H1 (cell line): ENCODE data around the gene RSF1. TPM values are rescaled to one million over a fixed set of nuclear protein-coding genes. Genes with fewer than 3 reads are reported as not detected.

Source experiments
- CTCF ChIA-PET: fragments of 300-600 bp; sonication (Branson Sonifier 250); formaldehyde crosslinking; loops from one replicate; lab custom pipeline; 2021; ENCODE audit not compliant: partially characterized antibody; lab: Charles Lee
- POLR2A ChIA-PET: fragments of 300-600 bp; sonication (Branson Sonifier 250); formaldehyde crosslinking; loops from one replicate; lab custom pipeline; 2021; ENCODE audit warnings: inconsistent platforms; ENCODE audit not compliant: partially characterized antibody; lab: Charles Lee
- DNase-seq, 2 experiments: peaks; one replicate each; pipeline versions ENCODE4 v3.0.0 to v3.0.0-alpha.2; 2010 to 2022; ENCODE audit warnings: low spot score in 2 of 2, low read depth in 1 of 2, mixed read lengths in 1 of 2
- FAIRE-seq: peaks from 2 replicates; lab custom pipeline; 2011; peaks lifted over from hg19 to GRCh38; lab: Jason Lieb, UNC
- H2AFZ ChIP-seq: 2 replicates; pipeline ENCODE4 v1.8.1; 2012; ENCODE audit warnings: low read length, inconsistent platforms
- H2AK5ac ChIP-seq: 2 replicates; pipeline ENCODE4 v1.6.1; 2013; ENCODE audit warnings: low read depth, low read length
- H2BK120ac ChIP-seq: replicated peaks from 2 replicates; pipeline ENCODE3; 2013; ENCODE audit warnings: low read depth, low read length, inconsistent platforms
- H2BK12ac ChIP-seq: 2 replicates; pipeline ENCODE4 v1.6.1; 2013; ENCODE audit warnings: low read depth, low read length
- H2BK15ac ChIP-seq: 2 replicates; pipeline ENCODE4 v1.6.1; 2013; ENCODE audit warnings: low read length
- H2BK20ac ChIP-seq: 2 replicates; pipeline ENCODE4 v1.6.1; 2013; ENCODE audit warnings: low read length
- H2BK5ac ChIP-seq: 2 replicates; pipeline ENCODE4 v1.6.1; 2013; ENCODE audit warnings: low read depth, low read length
- H3K14ac ChIP-seq: 2 replicates; pipeline ENCODE4 v1.6.1; 2013; ENCODE audit warnings: inconsistent platforms; ENCODE audit not compliant: insufficient read length
- H3K18ac ChIP-seq: 2 replicates; pipeline ENCODE4 v1.6.1; 2013; ENCODE audit warnings: low read length; ENCODE audit errors: extremely low read depth
- H3K23ac ChIP-seq: 2 replicates; pipeline ENCODE4 v1.6.1; 2013; ENCODE audit warnings: inconsistent platforms; ENCODE audit not compliant: insufficient read length
- H3K23me2 ChIP-seq: 2 replicates; pipeline ENCODE4 v1.6.1; 2013; ENCODE audit warnings: low read depth, low read length
- H3K27ac ChIP-seq: 2 replicates; pipeline ENCODE4 v1.6.1; 2011; ENCODE audit warnings: low read depth, low read length, inconsistent platforms
- H3K27me3 ChIP-seq, 4 experiments: replicated peaks in 1 of 4; 1 replicate in 1 of 4; 2 replicates in 3 of 4; pipeline versions ENCODE4 v1.6.1 to v1.8.1; 2011 to 2013; ENCODE audit warnings: low read length in 3 of 4, mild to moderate bottlenecking in 3 of 4, inconsistent platforms in 2 of 4, mixed read lengths in 2 of 4, moderate library complexity in 1 of 4; ENCODE audit not compliant: control insufficient read depth in 3 of 4, insufficient read depth in 3 of 4; ENCODE audit errors: extremely low read depth in 1 of 4
- H3K36me3 ChIP-seq, 4 experiments: 2 replicates each; pipeline versions ENCODE4 v1.6.1 to v1.8.1; 2011 to 2013; ENCODE audit warnings: mild to moderate bottlenecking in 4 of 4, low read length in 3 of 4, moderate library complexity in 2 of 4, control low read depth in 1 of 4, inconsistent platforms in 1 of 4; ENCODE audit not compliant: insufficient read depth in 4 of 4, control insufficient read depth in 2 of 4
- H3K4ac ChIP-seq: replicated peaks from 2 replicates; pipeline ENCODE3; 2013; ENCODE audit warnings: low read length, low read depth, mixed read lengths, inconsistent platforms; ENCODE audit not compliant: insufficient read length
- H3K4me1 ChIP-seq, 4 experiments: replicated peaks in 1 of 4; 1 replicate in 1 of 4; 2 replicates in 3 of 4; pipeline versions ENCODE4 v1.6.1 to v1.8.1; 2011 to 2013; ENCODE audit warnings: low read length in 3 of 4, inconsistent platforms in 2 of 4, mixed read lengths in 1 of 4; ENCODE audit not compliant: insufficient read depth in 4 of 4, control insufficient read depth in 3 of 4
- H3K4me2 ChIP-seq, 2 experiments: 2 replicates each; pipeline versions ENCODE4 v1.6.1 to v1.8.1; 2011 to 2013; ENCODE audit warnings: low read depth in 2 of 2, low read length in 2 of 2, control low read depth in 1 of 2, inconsistent platforms in 1 of 2, mild to moderate bottlenecking in 1 of 2; ENCODE audit not compliant: insufficient read depth in 1 of 2
- H3K4me3 ChIP-seq, 4 experiments: fragments of 200-600, 300-600 bp in 1 of 4; sonication (generic), shearing (Covaris generic), sonication (Bioruptor Twin) in 1 of 4; 2 replicates each; pipeline versions ENCODE4 v1.5.1 to v1.8.1; 2011 to 2016; ENCODE audit warnings: low read length in 4 of 4, low read depth in 3 of 4, control low read depth in 2 of 4, inconsistent platforms in 2 of 4, mild to moderate bottlenecking in 2 of 4, mixed read lengths in 1 of 4, moderate library complexity in 1 of 4; ENCODE audit not compliant: insufficient read depth in 2 of 4; ENCODE audit errors: extremely low read depth in 1 of 4
- H3K56ac ChIP-seq: replicated peaks from 2 replicates; pipeline ENCODE3; 2013; ENCODE audit warnings: low read depth, mild to moderate bottlenecking, mixed read lengths, low read length, inconsistent platforms; ENCODE audit not compliant: insufficient read length
- H3K79me1 ChIP-seq: 2 replicates; pipeline ENCODE4 v1.6.1; 2013; ENCODE audit warnings: low read depth, low read length, control low read depth
- H3K79me2 ChIP-seq, 2 experiments: 2 replicates each; pipeline versions ENCODE4 v1.6.1 to v1.8.1; 2012 to 2013; ENCODE audit warnings: low read length in 2 of 2, mild to moderate bottlenecking in 2 of 2, inconsistent platforms in 1 of 2; ENCODE audit not compliant: insufficient read depth in 2 of 2, control insufficient read depth in 1 of 2
- H3K9ac ChIP-seq, 4 experiments: replicated peaks in 1 of 4; 1 replicate in 1 of 4; 2 replicates in 3 of 4; pipeline versions ENCODE4 v1.6.1 to v1.8.1; 2011 to 2013; ENCODE audit warnings: low read depth in 3 of 4, low read length in 3 of 4, control low read depth in 2 of 4, mild to moderate bottlenecking in 2 of 4, moderate library complexity in 2 of 4, inconsistent platforms in 1 of 4; ENCODE audit errors: extremely low read depth in 1 of 4
- H3K9me3 ChIP-seq, 2 experiments: 2 replicates each; pipeline versions ENCODE4 v1.6.1 to v1.8.1; 2012 to 2013; ENCODE audit warnings: mild to moderate bottlenecking in 2 of 2, moderate library complexity in 2 of 2, control low read depth in 1 of 2, inconsistent platforms in 1 of 2, low read depth in 1 of 2, low read length in 1 of 2, mixed read lengths in 1 of 2; ENCODE audit not compliant: insufficient read depth in 2 of 2
- H4K20me1 ChIP-seq, 2 experiments: replicated peaks in 1 of 2; 2 replicates each; pipeline versions ENCODE3 to v1.8.1; 2011 to 2013; ENCODE audit warnings: inconsistent platforms in 2 of 2, low read length in 2 of 2, mild to moderate bottlenecking in 1 of 2; ENCODE audit not compliant: insufficient read depth in 2 of 2, control insufficient read depth in 1 of 2
- H4K5ac ChIP-seq: 2 replicates; pipeline ENCODE4 v1.6.1; 2013; ENCODE audit warnings: low read length, low read depth, mixed read lengths, inconsistent platforms; ENCODE audit not compliant: insufficient read length
- H4K8ac ChIP-seq: 2 replicates; pipeline ENCODE4 v1.8.0; 2013; ENCODE audit warnings: mild to moderate bottlenecking, moderate library complexity, low read length, inconsistent platforms; ENCODE audit not compliant: insufficient read depth; ENCODE audit errors: extremely low read depth
- H4K91ac ChIP-seq: replicated peaks from 2 replicates; pipeline ENCODE3; 2013; ENCODE audit warnings: low read length, mixed read lengths, inconsistent platforms; ENCODE audit not compliant: insufficient read length
- ATF3 ChIP-seq: IDR thresholded peaks from 2 replicates; pipeline ENCODE4 v1.6.1; 2011; ENCODE audit warnings: low read depth, mild to moderate bottlenecking, low read length; ENCODE audit not compliant: insufficient read depth
- CHD1 ChIP-seq: IDR thresholded peaks from 2 replicates; pipeline ENCODE4 v1.6.1; 2012; ENCODE audit warnings: low read depth, low read length, improper control_type of control experiment
- FOSL1 ChIP-seq: IDR thresholded peaks from 2 replicates; pipeline ENCODE4 v1.6.1; 2011; ENCODE audit warnings: mild to moderate bottlenecking, low read depth, low read length, moderate library complexity; ENCODE audit not compliant: insufficient read depth
- HDAC2 ChIP-seq, 2 experiments: fragments of 300-600 bp in 1 of 2; sonication (generic) in 1 of 2; IDR thresholded peaks; 2 replicates each; pipeline ENCODE4 v1.6.1; 2011 to 2012; ENCODE audit warnings: low read depth in 2 of 2, low read length in 2 of 2, mild to moderate bottlenecking in 2 of 2, moderate library complexity in 2 of 2, borderline replicate concordance in 1 of 2, inconsistent platforms in 1 of 2
- KDM1A ChIP-seq: fragments of 200-600, 300-600 bp; sonication (generic); IDR thresholded peaks from 2 replicates; pipeline ENCODE4 v1.7.1; 2016; ENCODE audit warnings: mild to moderate bottlenecking, low read length, borderline replicate concordance
- NRF1 ChIP-seq: IDR thresholded peaks from 2 replicates; pipeline ENCODE4 v1.6.1; 2011; ENCODE audit warnings: mild to moderate bottlenecking, low read depth, low read length, improper control_type of control experiment
- PHF8 ChIP-seq: fragments of 200-600 bp; sonication (generic); conservative IDR thresholded peaks from 2 replicates; pipeline ENCODE4 v1.7.1; 2012; ENCODE audit warnings: low read depth, mild to moderate bottlenecking, inconsistent platforms, low read length, moderate library complexity
- POLR2A ChIP-seq, 2 experiments: IDR thresholded peaks; 1 replicate in 1 of 2; 2 replicates in 1 of 2; pipeline ENCODE4 v1.6.1; 2011; ENCODE audit warnings: low read depth in 2 of 2, low read length in 2 of 2, mild to moderate bottlenecking in 2 of 2; ENCODE audit errors: control extremely low read depth in 1 of 2
- RAD21 ChIP-seq, 2 experiments: IDR thresholded peaks in 1 of 2; conservative IDR thresholded peaks in 1 of 2; 2 replicates each; pipeline ENCODE4 v1.6.1; 2011; ENCODE audit warnings: low read depth in 2 of 2, low read length in 2 of 2, improper control_type of control experiment in 1 of 2, inconsistent platforms in 1 of 2, mild to moderate bottlenecking in 1 of 2, moderate library complexity in 1 of 2
- RNF2 ChIP-seq: fragments of 200-900, 300-1000 bp; sonication (generic); IDR thresholded peaks from 2 replicates; pipeline ENCODE4 v1.7.1; 2016; ENCODE audit warnings: borderline replicate concordance, low read depth, mild to moderate bottlenecking, antibody characterized with exemption, low read length; ENCODE audit not compliant: poor library complexity, severe bottlenecking; ENCODE audit errors: missing control alignments
- RXRA ChIP-seq: IDR thresholded peaks from 2 replicates; pipeline ENCODE4 v1.6.1; 2011; ENCODE audit warnings: low read depth, mild to moderate bottlenecking, low read length, moderate library complexity; ENCODE audit not compliant: insufficient read depth
- WGBS, 2 experiments: shearing (Covaris generic) in 1 of 2; methylation state at CpG; one replicate each; pipeline versions ENCODE4 v1.1.6 to v1.1.7; 2013 to 2015; ENCODE audit warnings: low lambda C conversion rate in 2 of 2, mixed read lengths in 2 of 2, inconsistent platforms in 1 of 2, low coverage in 1 of 2, missing lambda C conversion rate in 1 of 2; ENCODE audit not compliant: insufficient replicate concordance in 2 of 2, insufficient coverage in 1 of 2, insufficient read length in 1 of 2; ENCODE audit errors: extremely low coverage in 1 of 2, missing lambda C conversion rate in 1 of 2; 5-methylcytosine and 5-hydroxymethylcytosine counted together
- polyA plus RNA-seq, 7 experiments: library from polyadenylated mRNA; depleted of rRNA in 3 of 7; stranded (reverse) in 5 of 7; unstranded in 2 of 7; fragments of >200 nt in 5 of 7; fragments of 200-250 nt in 2 of 7; gene quantifications; 1 replicate in 5 of 7; 2 replicates in 1 of 7; 4 replicates in 1 of 7; pipeline versions ENCODE4 v1.2.1 to v1.2.3, GENCODE V29; 2011 to 2013; ENCODE audit warnings: missing spikeins in 2 of 7, mixed read lengths in 2 of 7
- total RNA-seq: library from RNA; stranded (reverse); fragmentation: NEBNext Ultra II Directional; extraction: Animal tissue kit (Norgen Biotek cat#: 25700); gene quantifications from 2 replicates; pipeline ENCODE4 v1.2.1, GENCODE V29; 2021

RSF1 gene
- total and polyA plus RNA-seq, 2 of the 8 experiments (the other 6 are each of a cell fraction or from before 2014, with no cell fraction given): 17.8 to 87.9 TPM

- H3K36me3 ChIP-seq: peaks cover 0 to 8% (median 1%) of the 10 kb centered on the region in 4 experiments; a peak in 2 of 8 replicates
- 0 out of 4 replicates have a peak, but pooled peaks cover 0 to 2% of the 10 kb centered on the region in 2 experiments for H3K79me2 ChIP-seq
- POLR2A ChIA-PET: interaction anchor here (0.6 to 1.0 kb wide), 2 partner anchors 34 to 290 kb away, joined by 4 read pairs; no protein-coding TSS in a partner anchor
- H3K4me1 ChIP-seq: no peaks in the 10 kb centered on the region
- DNase-seq (no peak), FAIRE-seq (no peak)
- H3K18ac ChIP-seq: no peak overlapping the region
- no peak overlapping the region for H2AK5ac ChIP-seq
- no peak overlapping the region for H4K91ac ChIP-seq
- no peak overlapping the region for H3K23ac ChIP-seq
- H2BK15ac ChIP-seq: no peak overlapping the region
- no peaks in the 10 kb centered on the region for H3K27me3 ChIP-seq
- no peak overlapping the region for H3K27ac ChIP-seq
- H2BK12ac ChIP-seq: no peak overlapping the region
- H3K4me2 ChIP-seq: no peak overlapping the region
- H3K9me3 ChIP-seq: no peaks in the 10 kb centered on the region
- CTCF ChIA-PET: interaction anchor here (0.6 kb wide), 1 partner anchor 10 kb away, joined by 4 read pairs; no protein-coding TSS in a partner anchor
- H4K20me1 ChIP-seq: peaks cover 0 to 3% of the 10 kb centered on the region in 2 experiments
- WGBS, 2 experiments: 83% methylated on average over 4 of the region's 4 CpGs; no CpG with 5 or more reads in 1 of the 2 experiments
- H2BK5ac ChIP-seq: no peak overlapping the region
- no peak overlapping the region for H2BK20ac ChIP-seq
- H3K56ac ChIP-seq: no peak overlapping the region
- H3K14ac ChIP-seq: no peak overlapping the region
- H3K79me1 ChIP-seq: no peaks in the 10 kb centered on the region
- no peak overlapping the region for H2BK120ac ChIP-seq
- no peaks in the 10 kb centered on the region for H3K23me2 ChIP-seq
- no peak overlapping the region for H3K9ac ChIP-seq
- no peak overlapping the region for H4K5ac ChIP-seq
- H2AFZ ChIP-seq: no peak overlapping the region
- no peak overlapping the region for H4K8ac ChIP-seq
- H3K4ac ChIP-seq: no peak overlapping the region
- H3K4me3 ChIP-seq: no peak overlapping the region
- no peak for TF ChIP-seq NRF1
- TF ChIP-seq RAD21 (IDR thresholded peaks at IDR 0.05 in 1 of 2, conservative IDR thresholded peaks at IDR 0.05 in 1 of 2; ENCODE audit: low read depth in 2 of 2, low read length in 2 of 2): no peak
- no peak for TF ChIP-seq POLR2A (IDR thresholded peaks at IDR 0.05; ENCODE audit: control extremely low read depth in 1 of 2, low read depth in 2 of 2, low read length in 2 of 2)
- no peak for TF ChIP-seq RXRA
- no peak for TF ChIP-seq PHF8
- no peak for TF ChIP-seq ATF3
- TF ChIP-seq RNF2: no peak
- TF ChIP-seq HDAC2 (IDR thresholded peaks at IDR 0.05; ENCODE audit: borderline replicate concordance in 1 of 2, low read depth in 2 of 2, low read length in 2 of 2): no peak
- TF ChIP-seq KDM1A: no peak
- TF ChIP-seq CHD1: no peak
- no peak for TF ChIP-seq FOSL1
These were observed 115.2 kb downstream of the RSF1 start for GRCh38 chr11:77705195-77705875.
